MM.1S (cell line): ENCODE measurements around the gene SERTM1.

Experiments
- CTCF ChIP-seq: fragments of 300-600 bp; sonication (generic); IDR thresholded peaks from 2 replicates; pipeline ENCODE4 v1.5.1; 2016; ENCODE audit warnings: antibody characterized with exemption, low read length, mixed read lengths
- EZH2 ChIP-seq: fragments of 300-600 bp; sonication (generic); optimal IDR thresholded peaks from 2 replicates; pipeline ENCODE3; 2017; ENCODE audit warnings: low read depth, mild to moderate bottlenecking, antibody characterized with exemption, low read length, mixed read lengths

- no peak for TF ChIP-seq EZH2
- no peak for TF ChIP-seq CTCF
Observed at GRCh38 chr13:36715841-36716240, 42.0 kb downstream of the SERTM1 start.
